KMS-11 (cell line): Measurements from ENCODE around the gene KLHL5.

Source experiments
- H2AFZ ChIP-seq: fragments of 200-600 bp; sonication (generic); 2 replicates; pipeline ENCODE4 v1.6.1; 2016; ENCODE audit warnings: antibody characterized with exemption, mixed run types, low read depth
- H3K27ac ChIP-seq: fragments of 200-600 bp; sonication (generic); 2 replicates; pipeline ENCODE4 v1.6.1; 2016; ENCODE audit warnings: mild to moderate bottlenecking, mixed run types
- H3K27me3 ChIP-seq: fragments of 200-600 bp; sonication (generic); 2 replicates; pipeline ENCODE4 v1.6.1; 2017; ENCODE audit warnings: mild to moderate bottlenecking, low read depth, mixed run types, moderate library complexity; ENCODE audit not compliant: insufficient read depth
- H3K36me3 ChIP-seq: fragments of 200-600 bp; sonication (generic); 2 replicates; pipeline ENCODE4 v1.6.1; 2017; ENCODE audit warnings: mild to moderate bottlenecking, mixed run types; ENCODE audit not compliant: insufficient read depth
- H3K4me1 ChIP-seq: fragments of 200-600 bp; sonication (generic); 2 replicates; pipeline ENCODE4 v1.6.1; 2016; ENCODE audit warnings: mild to moderate bottlenecking, low read depth, mixed run types; ENCODE audit not compliant: poor library complexity, severe bottlenecking
- H3K4me2 ChIP-seq: fragments of 200-600 bp; sonication (generic); 2 replicates; pipeline ENCODE4 v1.7.0; 2016; ENCODE audit warnings: mild to moderate bottlenecking, mixed run types
- H3K4me3 ChIP-seq: fragments of 200-600 bp; sonication (generic); IDR thresholded peaks from 2 replicates; pipeline ENCODE4 v1.6.1; 2017; ENCODE audit warnings: low read depth, low read length, mixed read lengths; ENCODE audit not compliant: insufficient read depth
- H3K79me2 ChIP-seq: fragments of 200-600 bp; sonication (generic); 2 replicates; pipeline ENCODE4 v1.6.1; 2016; ENCODE audit warnings: low read depth, mixed run types; ENCODE audit not compliant: insufficient read depth
- H3K9ac ChIP-seq: fragments of 200-600 bp; sonication (generic); 2 replicates; pipeline ENCODE4 v1.6.1; 2016; ENCODE audit warnings: mild to moderate bottlenecking, mixed run types
- H4K20me1 ChIP-seq: fragments of 200-600 bp; sonication (generic); 2 replicates; pipeline ENCODE4 v1.6.1; 2016; ENCODE audit warnings: mild to moderate bottlenecking, mixed run types; ENCODE audit not compliant: insufficient read depth
- TF ChIP-seq, protein P1 (sequence below): fragments of 200-600 bp; sonication (generic); conservative IDR thresholded peaks from 2 replicates; pipeline ENCODE4 v1.6.1; 2017; ENCODE audit warnings: low read depth, mild to moderate bottlenecking, antibody characterized with exemption, low read length, moderate library complexity, mixed read lengths

Gene KLHL5

DNA sequence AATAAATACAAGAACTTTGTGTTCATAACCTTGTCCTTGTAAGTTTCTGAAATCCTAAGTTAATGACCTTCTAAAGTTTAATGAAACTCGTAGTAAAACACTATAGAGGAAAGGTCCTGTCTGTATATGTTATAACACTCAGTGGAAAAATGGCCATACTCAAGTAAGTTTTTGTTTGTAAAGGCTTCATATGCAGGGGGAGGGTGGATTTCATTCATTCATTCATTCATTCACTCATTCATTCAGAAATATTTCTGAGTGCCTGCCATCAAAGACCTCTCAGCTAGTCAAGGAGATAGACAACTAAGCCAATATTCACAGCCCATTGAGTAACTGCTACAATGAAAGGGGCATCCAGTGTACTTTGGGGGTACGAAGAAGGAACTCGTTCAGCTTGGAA is 22.9 kb upstream of the KLHL5 start:
- peaks cover 12% of the 10 kb centered on the region for H3K4me1 ChIP-seq
- H3K9ac ChIP-seq = no peak overlapping the region
- H3K4me2 ChIP-seq = no peak overlapping the region
- no peaks in the 10 kb centered on the region for H4K20me1 ChIP-seq
- no peaks in the 10 kb centered on the region for H3K36me3 ChIP-seq
- no peaks in the 10 kb centered on the region for H3K27me3 ChIP-seq
- H3K79me2 ChIP-seq = no peaks in the 10 kb centered on the region
- TF ChIP-seq, protein P1, sequence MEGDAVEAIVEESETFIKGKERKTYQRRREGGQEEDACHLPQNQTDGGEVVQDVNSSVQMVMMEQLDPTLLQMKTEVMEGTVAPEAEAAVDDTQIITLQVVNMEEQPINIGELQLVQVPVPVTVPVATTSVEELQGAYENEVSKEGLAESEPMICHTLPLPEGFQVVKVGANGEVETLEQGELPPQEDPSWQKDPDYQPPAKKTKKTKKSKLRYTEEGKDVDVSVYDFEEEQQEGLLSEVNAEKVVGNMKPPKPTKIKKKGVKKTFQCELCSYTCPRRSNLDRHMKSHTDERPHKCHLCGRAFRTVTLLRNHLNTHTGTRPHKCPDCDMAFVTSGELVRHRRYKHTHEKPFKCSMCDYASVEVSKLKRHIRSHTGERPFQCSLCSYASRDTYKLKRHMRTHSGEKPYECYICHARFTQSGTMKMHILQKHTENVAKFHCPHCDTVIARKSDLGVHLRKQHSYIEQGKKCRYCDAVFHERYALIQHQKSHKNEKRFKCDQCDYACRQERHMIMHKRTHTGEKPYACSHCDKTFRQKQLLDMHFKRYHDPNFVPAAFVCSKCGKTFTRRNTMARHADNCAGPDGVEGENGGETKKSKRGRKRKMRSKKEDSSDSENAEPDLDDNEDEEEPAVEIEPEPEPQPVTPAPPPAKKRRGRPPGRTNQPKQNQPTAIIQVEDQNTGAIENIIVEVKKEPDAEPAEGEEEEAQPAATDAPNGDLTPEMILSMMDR = no peak
- no peak overlapping the region for H2AFZ ChIP-seq
- H3K27ac ChIP-seq = no peak overlapping the region
- H3K4me3 ChIP-seq = no peak overlapping the region

DNA sequence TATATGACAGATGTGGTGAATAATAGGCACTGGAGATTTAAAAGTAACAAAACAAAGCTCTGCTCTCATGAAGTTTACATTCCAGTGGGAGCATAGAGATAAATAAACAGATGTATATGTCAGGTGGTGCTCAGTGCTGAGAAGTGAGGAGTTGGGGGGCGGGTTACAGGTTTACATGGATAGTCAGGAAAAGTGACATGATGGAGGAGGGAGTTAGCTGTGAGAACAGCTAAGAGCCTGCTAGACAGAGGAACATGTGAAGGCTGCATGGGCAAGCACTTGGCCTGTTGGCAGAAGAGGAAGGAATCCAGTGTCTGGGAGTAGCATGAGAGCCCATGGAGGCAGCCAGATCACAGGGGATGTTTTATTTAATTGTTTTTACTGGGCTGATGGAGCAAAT is 19.7 kb upstream of the KLHL5 start:
- H3K36me3 ChIP-seq = no peaks in the 10 kb centered on the region
- TF ChIP-seq, protein P1 = no peak
- H3K9ac ChIP-seq = no peak overlapping the region
- no peak overlapping the region for H3K4me3 ChIP-seq
- H3K27ac ChIP-seq = no peak overlapping the region
- H2AFZ ChIP-seq = no peak overlapping the region
- no peaks in the 10 kb centered on the region for H3K27me3 ChIP-seq
- H4K20me1 ChIP-seq = no peaks in the 10 kb centered on the region
- no peak overlapping the region for H3K4me2 ChIP-seq
- peaks cover 12% of the 10 kb centered on the region for H3K4me1 ChIP-seq
- no peaks in the 10 kb centered on the region for H3K79me2 ChIP-seq

DNA sequence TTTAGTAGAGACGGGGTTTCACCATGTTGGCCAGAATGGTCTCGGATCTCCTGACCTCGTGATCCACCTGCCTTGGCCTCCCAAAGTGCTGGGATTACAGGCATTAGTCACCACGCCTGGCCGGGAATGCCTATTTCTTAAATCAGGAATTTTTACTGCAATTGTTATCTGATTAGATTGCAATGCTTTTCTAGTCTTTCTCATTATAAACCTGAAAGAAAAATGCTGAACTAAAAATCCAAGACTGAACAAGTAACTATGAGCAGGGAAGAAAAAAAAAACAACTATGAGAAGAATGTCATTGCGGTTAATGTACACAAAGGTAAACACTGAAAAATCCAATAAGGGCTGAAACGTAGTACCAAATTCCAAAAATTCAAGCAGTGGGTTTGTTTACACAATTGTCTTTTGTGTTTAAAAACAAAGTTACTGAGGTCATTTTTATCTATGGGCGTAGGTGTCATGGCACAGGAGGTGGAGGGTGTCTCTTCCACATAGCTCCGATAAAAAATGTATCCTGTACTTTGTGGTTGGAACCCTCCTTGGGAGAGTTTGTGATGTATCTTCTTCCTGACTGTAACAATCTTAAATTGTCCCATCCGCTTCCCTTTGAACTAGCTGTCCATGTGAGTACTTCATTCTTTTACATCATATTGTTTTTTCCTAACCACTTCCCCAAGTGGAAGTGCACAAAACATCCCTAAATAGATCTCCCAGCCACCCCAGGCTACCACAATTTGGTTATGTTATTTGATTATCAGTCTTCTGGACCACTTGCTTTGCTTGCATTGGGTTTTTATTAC is 18.8 kb upstream of the KLHL5 start:
- Histone ChIP-seq H3K79me2 (no peaks in the 10 kb centered on the region), H3K4me2 (peak overlapping the region; percentile 59), H3K9ac (peak overlapping the region; percentile 25; the same call in 1 of the 2 replicates), H3K4me1 (peaks cover 20% of the 10 kb centered on the region), H3K27ac (peak overlapping the region; percentile 28), H3K4me3 (no peak overlapping the region), H4K20me1 (no peaks in the 10 kb centered on the region), H3K27me3 (no peaks in the 10 kb centered on the region), H2AFZ (peak overlapping the region; percentile 55), H3K36me3 (no peaks in the 10 kb centered on the region)
- TF ChIP-seq, protein P1 = no peak

DNA sequence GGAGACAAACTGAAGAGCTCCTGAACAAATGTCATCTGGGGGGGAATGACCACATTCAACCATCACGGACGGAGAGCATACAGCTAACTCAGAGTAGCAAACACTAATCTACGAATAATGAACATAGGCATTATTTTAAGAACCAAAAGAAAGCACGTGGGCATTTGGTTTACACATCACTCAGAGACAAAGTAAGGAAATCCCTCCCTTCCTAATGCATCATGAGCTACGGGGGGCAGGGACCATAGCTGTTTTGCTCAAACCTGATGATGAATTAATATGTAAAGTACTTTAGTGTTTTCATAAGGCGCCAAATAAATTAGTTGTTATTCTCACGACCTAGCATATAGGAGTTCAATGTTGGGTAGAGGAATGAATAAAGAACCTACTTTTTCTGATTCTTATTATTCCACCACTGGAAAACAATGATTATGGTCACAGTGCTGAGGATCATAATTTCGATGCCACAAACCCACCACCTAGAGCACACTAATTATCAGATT is 18.1 kb upstream of the KLHL5 start:
- Histone ChIP-seq H3K27me3 (no peaks in the 10 kb centered on the region), H2AFZ (peak overlapping the region; percentile 55), H3K27ac (peak overlapping the region; percentile 28), H4K20me1 (no peaks in the 10 kb centered on the region), H3K4me3 (no peak overlapping the region), H3K79me2 (no peaks in the 10 kb centered on the region), H3K4me1 (peaks cover 25% of the 10 kb centered on the region), H3K36me3 (no peaks in the 10 kb centered on the region), H3K9ac (peak overlapping the region; percentile 25; the same call in 1 of the 2 replicates), H3K4me2 (peak overlapping the region; percentile 59)
- TF ChIP-seq, protein P1 = no peak
